Endothelial cell of umbilical vein (primary cell): ENCODE data around the gene EP400. TPM values are rescaled to one million over a fixed set of nuclear protein-coding genes. Genes with fewer than 3 reads are reported as not detected.

ENCODE experiments used
- BruUV-seq: library from RNA; stranded (reverse); fragments of 400-500 nt; replicated peaks from 2 replicates; lab custom pipeline; 2021; lab: Mats Ljungman, UMichigan
- CTCF ChIA-PET: fragments of 300-600, 350-600 bp; sonication (Branson Sonifier 250); formaldehyde crosslinking; loops from one replicate; lab custom pipeline; 2021; ENCODE audit warnings: antibody characterized with exemption, inconsistent platforms; lab: Charles Lee
- POLR2A ChIA-PET: fragments of 300-600, 350-600 bp; sonication (Branson Sonifier 250); formaldehyde crosslinking; loops from one replicate; lab custom pipeline; 2021; ENCODE audit warnings: antibody characterized with exemption, inconsistent platforms; lab: Charles Lee
- DNase-seq: peaks from one replicate; pipeline ENCODE4 v3.0.0-alpha.2; 2011; ENCODE audit warnings: low read depth, low spot score
- FAIRE-seq: peaks from 2 replicates; lab custom pipeline; 2011; peaks lifted over from hg19 to GRCh38; lab: Jason Lieb, UNC
- H2AFZ ChIP-seq: 2 replicates; pipeline ENCODE4 v1.6.0; 2012; ENCODE audit warnings: low read depth, low read length, control low read depth, inconsistent platforms
- H3K27ac ChIP-seq: 2 replicates; pipeline ENCODE4 v1.5.1; 2011; ENCODE audit warnings: low read depth, mild to moderate bottlenecking, control low read depth, low read length, moderate library complexity; ENCODE audit not compliant: insufficient read depth
- H3K27me3 ChIP-seq, 2 experiments: 2 replicates each; pipeline versions ENCODE4 v1.6.0 to v1.6.1; 2011; ENCODE audit warnings: low read length in 2 of 2, mixed read lengths in 1 of 2; ENCODE audit not compliant: control insufficient read depth in 2 of 2, insufficient read depth in 2 of 2
- H3K36me3 ChIP-seq, 2 experiments: 2 replicates in 1 of 2; 3 replicates in 1 of 2; pipeline ENCODE4 v1.5.1; 2011; ENCODE audit warnings: low read length in 2 of 2, mild to moderate bottlenecking in 1 of 2, moderate library complexity in 1 of 2; ENCODE audit not compliant: control insufficient read depth in 2 of 2, insufficient read depth in 2 of 2; ENCODE audit errors: extremely low read depth in 1 of 2
- H3K4me1 ChIP-seq: 3 replicates; pipeline ENCODE4 v1.5.1; 2011; ENCODE audit warnings: mild to moderate bottlenecking, low read length; ENCODE audit not compliant: control insufficient read depth, insufficient read depth; ENCODE audit errors: extremely low read depth
- H3K4me2 ChIP-seq: 2 replicates; pipeline ENCODE4 v1.6.1; 2011; ENCODE audit warnings: low read length, control low read depth, mixed read lengths; ENCODE audit not compliant: insufficient read depth
- H3K4me3 ChIP-seq, 3 experiments: fragments of 200-600 bp in 1 of 3; sonication (generic), shearing (Covaris generic) in 1 of 3; replicated peaks in 1 of 3; 2 replicates each; pipeline ENCODE4 v1.5.1; 2011 to 2016; ENCODE audit warnings: control low read depth in 3 of 3, low read length in 3 of 3, mild to moderate bottlenecking in 2 of 3, inconsistent platforms in 1 of 3, low read depth in 1 of 3, moderate library complexity in 1 of 3; ENCODE audit not compliant: insufficient read depth in 1 of 3
- H3K79me2 ChIP-seq: 2 replicates; pipeline ENCODE4 v1.6.0; 2012; ENCODE audit warnings: low read length, inconsistent platforms; ENCODE audit not compliant: control insufficient read depth, insufficient read depth
- H3K9ac ChIP-seq: replicated peaks from 2 replicates; pipeline ENCODE3; 2011; ENCODE audit warnings: low read length, control low read depth; ENCODE audit not compliant: insufficient read depth; ENCODE audit errors: extremely low read depth
- H3K9me1 ChIP-seq: replicated peaks from 3 replicates; pipeline ENCODE4 v1.6.0; 2011; ENCODE audit warnings: mild to moderate bottlenecking, low read length; ENCODE audit not compliant: control insufficient read depth, insufficient read depth; ENCODE audit errors: extremely low read depth
- H3K9me3 ChIP-seq: replicated peaks from 2 replicates; pipeline ENCODE4 v1.5.1; 2012; ENCODE audit warnings: low read length, inconsistent platforms; ENCODE audit not compliant: control insufficient read depth, insufficient read depth
- H4K20me1 ChIP-seq: replicated peaks from 2 replicates; pipeline ENCODE3; 2011; ENCODE audit warnings: mild to moderate bottlenecking, low read length; ENCODE audit not compliant: control insufficient read depth, insufficient read depth; ENCODE audit errors: extremely low read depth
- EZH2 ChIP-seq: IDR thresholded peaks from 2 replicates; pipeline ENCODE4 v1.6.1; 2012; ENCODE audit warnings: borderline replicate concordance, low read depth, mild to moderate bottlenecking, moderate library complexity, low read length, inconsistent platforms; ENCODE audit not compliant: severe bottlenecking
- FOS ChIP-seq: IDR thresholded peaks from 2 replicates; pipeline ENCODE4 v1.6.1; 2011; ENCODE audit warnings: mild to moderate bottlenecking, low read length, moderate library complexity, borderline replicate concordance; ENCODE audit not compliant: insufficient read depth
- GATA2 ChIP-seq: IDR thresholded peaks from 2 replicates; pipeline ENCODE4 v1.7.0; 2011; ENCODE audit warnings: low read depth, mild to moderate bottlenecking, moderate library complexity, mixed read lengths, low read length; ENCODE audit not compliant: insufficient read length, insufficient read depth
- JUN ChIP-seq: IDR thresholded peaks from 2 replicates; pipeline ENCODE4 v1.6.1; 2011; ENCODE audit warnings: borderline replicate concordance, low read depth; ENCODE audit not compliant: insufficient read length, insufficient read depth
- MYC ChIP-seq: IDR thresholded peaks from one replicate; pipeline ENCODE4 v1.6.1; 2011; ENCODE audit warnings: mild to moderate bottlenecking, low read depth, low read length
- POLR2A ChIP-seq: IDR thresholded peaks from 2 replicates; pipeline ENCODE4 v1.6.1; 2012; ENCODE audit warnings: low read depth, mild to moderate bottlenecking, control low read depth, low read length
- POLR2AphosphoS5 ChIP-seq: IDR thresholded peaks from 2 replicates; pipeline ENCODE4 v1.6.1; 2012; ENCODE audit warnings: low read depth, mild to moderate bottlenecking, control low read depth, low read length, moderate library complexity; ENCODE audit not compliant: insufficient read depth
- dilution Hi-C: fragments of 300-500 bp; cut with MboI; formaldehyde crosslinking; loops from one replicate; pipeline ENCODE4 v1.15.0; 2019; ENCODE audit warnings: low sequenced_read_pairs; ENCODE audit not compliant: extremely low pct_ligation_motif_present
- intact Hi-C: fragments of 100-400 bp; cut with micrococcal nuclease; formaldehyde crosslinking; loops from one replicate; pipeline ENCODE4 v1.10.0; 2022
- polyA plus RNA-seq, 4 experiments: library from polyadenylated mRNA; depleted of rRNA in 3 of 4; stranded (reverse) in 3 of 4; unstranded in 1 of 4; fragments of >200 nt; gene quantifications; 2 replicates each; pipeline versions ENCODE4 v1.2.1 to v1.2.3, GENCODE V29; 2011 to 2012; ENCODE audit warnings: missing spikeins in 1 of 4
- total RNA-seq: library from RNA; stranded (reverse); gene quantifications from 2 replicates; pipeline ENCODE4 v1.2.3, GENCODE V29; 2021
- TF ChIP-seq, protein P1 (sequence below), 2 donors: IDR thresholded peaks; 1 replicate in 1 of 2; 2 replicates in 1 of 2; pipeline ENCODE4 v1.5.1; 2011; ENCODE audit warnings: low read length in 2 of 2, mild to moderate bottlenecking in 2 of 2, moderate library complexity in 2 of 2, control low read depth in 1 of 2, inconsistent platforms in 1 of 2, low read depth in 1 of 2; ENCODE audit not compliant: insufficient read depth in 1 of 2; ENCODE audit errors: extremely low read depth in 1 of 2
- TF ChIP-seq, protein P2 (sequence below): IDR thresholded peaks from 2 replicates; pipeline ENCODE4 v1.6.1; 2011; ENCODE audit not compliant: insufficient read depth, insufficient read length

Gene EP400
- total and polyA plus RNA-seq, 2 donors (not counting 3 experiments of a cell fraction or from before 2014, with no cell fraction given): 9.0 to 57.7 TPM

DNA sequence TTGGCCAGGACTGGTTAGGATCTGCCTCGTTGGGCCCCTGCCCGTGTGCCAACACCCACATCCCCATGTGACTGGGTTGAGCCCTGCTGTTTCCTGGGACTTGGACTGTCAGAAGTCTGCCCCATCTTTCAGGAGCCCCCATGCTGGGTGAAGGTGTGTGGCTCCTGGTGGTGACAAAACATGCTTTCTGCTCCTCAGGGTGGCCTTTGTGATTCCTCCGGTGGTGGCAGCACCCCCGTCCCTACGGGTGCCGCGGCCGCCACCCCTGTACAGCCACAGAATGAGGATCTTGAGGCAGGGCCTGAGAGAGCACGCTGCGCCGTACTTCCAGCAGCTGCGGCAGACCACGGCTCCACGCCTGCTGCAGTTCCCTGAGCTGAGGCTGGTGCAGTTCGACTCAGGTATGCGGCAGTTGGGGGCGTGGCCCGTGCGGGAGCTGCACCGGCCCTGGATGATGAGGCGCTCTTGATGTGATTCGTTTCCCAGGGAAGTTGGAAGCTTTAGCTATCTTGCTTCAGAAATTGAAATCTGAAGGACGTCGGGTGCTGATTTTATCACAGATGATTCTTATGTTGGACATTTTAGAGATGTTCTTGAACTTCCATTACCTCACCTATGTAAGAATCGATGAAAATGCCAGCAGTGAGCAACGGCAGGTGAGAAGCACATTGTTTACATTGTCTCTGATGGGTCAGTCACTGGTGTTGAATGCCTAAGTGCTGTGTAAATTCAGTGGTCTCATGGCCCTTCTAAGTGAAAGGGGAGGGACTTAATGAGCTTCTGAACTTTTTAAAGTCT lies 80.0 kb downstream of the EP400 start:
- DNase-seq (no peak), FAIRE-seq (no peak)
- Histone ChIP-seq H3K27ac (peak overlapping the region; percentile 57), H3K4me1 (peaks cover 17% of the 10 kb centered on the region), H3K4me3 (no peak overlapping the region), H2AFZ (no peak overlapping the region), H3K9ac (peak overlapping the region; percentile 10), H3K79me2 (peaks cover 3% of the 10 kb centered on the region), H3K4me2 (peak overlapping the region; percentile 9), H3K9me3 (no peaks in the 10 kb centered on the region), H4K20me1 (no peaks in the 10 kb centered on the region), H3K9me1 (no peaks in the 10 kb centered on the region), H3K36me3 (peaks cover 4 to 53% of the 10 kb centered on the region in 2 experiments), H3K27me3 (no peaks in the 10 kb centered on the region)
- no TSS peak for BruUV-seq
- CTCF ChIA-PET: no interaction called here
- POLR2A ChIA-PET: no interaction called here
- intact Hi-C loops (no loop called here), dilution Hi-C loops (no loop called here)
- no peak for TF ChIP-seq FOS
- TF ChIP-seq, protein P1, sequence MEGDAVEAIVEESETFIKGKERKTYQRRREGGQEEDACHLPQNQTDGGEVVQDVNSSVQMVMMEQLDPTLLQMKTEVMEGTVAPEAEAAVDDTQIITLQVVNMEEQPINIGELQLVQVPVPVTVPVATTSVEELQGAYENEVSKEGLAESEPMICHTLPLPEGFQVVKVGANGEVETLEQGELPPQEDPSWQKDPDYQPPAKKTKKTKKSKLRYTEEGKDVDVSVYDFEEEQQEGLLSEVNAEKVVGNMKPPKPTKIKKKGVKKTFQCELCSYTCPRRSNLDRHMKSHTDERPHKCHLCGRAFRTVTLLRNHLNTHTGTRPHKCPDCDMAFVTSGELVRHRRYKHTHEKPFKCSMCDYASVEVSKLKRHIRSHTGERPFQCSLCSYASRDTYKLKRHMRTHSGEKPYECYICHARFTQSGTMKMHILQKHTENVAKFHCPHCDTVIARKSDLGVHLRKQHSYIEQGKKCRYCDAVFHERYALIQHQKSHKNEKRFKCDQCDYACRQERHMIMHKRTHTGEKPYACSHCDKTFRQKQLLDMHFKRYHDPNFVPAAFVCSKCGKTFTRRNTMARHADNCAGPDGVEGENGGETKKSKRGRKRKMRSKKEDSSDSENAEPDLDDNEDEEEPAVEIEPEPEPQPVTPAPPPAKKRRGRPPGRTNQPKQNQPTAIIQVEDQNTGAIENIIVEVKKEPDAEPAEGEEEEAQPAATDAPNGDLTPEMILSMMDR (IDR thresholded peaks at IDR 0.05; ENCODE audit: extremely low read depth in 1 of 2, insufficient read depth in 1 of 2, low read depth in 1 of 2, low read length in 2 of 2): no peak
- TF ChIP-seq POLR2AphosphoS5: no peak
- TF ChIP-seq, protein P2, sequence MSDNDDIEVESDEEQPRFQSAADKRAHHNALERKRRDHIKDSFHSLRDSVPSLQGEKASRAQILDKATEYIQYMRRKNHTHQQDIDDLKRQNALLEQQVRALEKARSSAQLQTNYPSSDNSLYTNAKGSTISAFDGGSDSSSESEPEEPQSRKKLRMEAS: no peak
- TF ChIP-seq MYC: no peak
- TF ChIP-seq EZH2: no peak
- TF ChIP-seq JUN: no peak
- no peak for TF ChIP-seq POLR2A
- no peak for TF ChIP-seq GATA2
